ENCODE data around the gene ITGAD.

The ITGAD gene

GRCh38 chr16:31410082-31410481 lies 16.9 kb downstream of the ITGAD start:
- H3K4me1 ChIP-seq (ENCODE audit: control insufficient read depth, insufficient read depth, low read length) = no peaks in the 10 kb centered on the region
- ChIA-PET POLR2A (interaction anchor here (0.6 kb wide), 1 partner anchor 53 kb away, joined by 6 read pairs; no protein-coding TSS in a partner anchor), CTCF (interaction anchor here (0.6 kb wide), 1 partner anchor 112 kb away, joined by 4 read pairs; no protein-coding TSS in a partner anchor)
- no peaks in the 10 kb centered on the region for H3K9me3 ChIP-seq (ENCODE audit: control insufficient read depth, insufficient read depth, low read depth, low read length)
- no peaks in the 10 kb centered on the region for H3K36me3 ChIP-seq (ENCODE audit: control insufficient read depth in 2 of 2, insufficient read depth in 1 of 2, low read length in 2 of 2)
- H3K4me3 ChIP-seq (ENCODE audit: low read depth, low read length) = no peak overlapping the region
- H3K27ac ChIP-seq (ENCODE audit: extremely low read depth, low read depth, low read length) = no peak overlapping the region
- TF ChIP-seq ZNF211 (tag by site-specific recombination; IDR thresholded peaks at IDR 0.05; ENCODE audit: low read depth) (no peak), ZFP37 (tag by site-specific recombination; IDR thresholded peaks at IDR 0.05) (no peak), BCL11B (tag by site-specific recombination; IDR thresholded peaks at IDR 0.05; ENCODE audit: low read depth) (no peak), ZNF747 (tag by site-specific recombination; IDR thresholded peaks at IDR 0.05) (no peak), ZNF266 (tag by site-specific recombination; IDR thresholded peaks at IDR 0.05; ENCODE audit: low read depth) (no peak), KLF16 (tag by site-specific recombination; IDR thresholded peaks at IDR 0.05) (no peak), ZFP41 (tag by site-specific recombination; IDR thresholded peaks at IDR 0.05; ENCODE audit: borderline replicate concordance) (no peak), BCL11A (tag by site-specific recombination; IDR thresholded peaks at IDR 0.05; ENCODE audit: low read depth) (no peak)
- TF ChIP-seq, protein P1, sequence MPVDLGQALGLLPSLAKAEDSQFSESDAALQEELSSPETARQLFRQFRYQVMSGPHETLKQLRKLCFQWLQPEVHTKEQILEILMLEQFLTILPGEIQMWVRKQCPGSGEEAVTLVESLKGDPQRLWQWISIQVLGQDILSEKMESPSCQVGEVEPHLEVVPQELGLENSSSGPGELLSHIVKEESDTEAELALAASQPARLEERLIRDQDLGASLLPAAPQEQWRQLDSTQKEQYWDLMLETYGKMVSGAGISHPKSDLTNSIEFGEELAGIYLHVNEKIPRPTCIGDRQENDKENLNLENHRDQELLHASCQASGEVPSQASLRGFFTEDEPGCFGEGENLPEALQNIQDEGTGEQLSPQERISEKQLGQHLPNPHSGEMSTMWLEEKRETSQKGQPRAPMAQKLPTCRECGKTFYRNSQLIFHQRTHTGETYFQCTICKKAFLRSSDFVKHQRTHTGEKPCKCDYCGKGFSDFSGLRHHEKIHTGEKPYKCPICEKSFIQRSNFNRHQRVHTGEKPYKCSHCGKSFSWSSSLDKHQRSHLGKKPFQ (tag by site-specific recombination; IDR thresholded peaks at IDR 0.05) = no peak

DNA sequence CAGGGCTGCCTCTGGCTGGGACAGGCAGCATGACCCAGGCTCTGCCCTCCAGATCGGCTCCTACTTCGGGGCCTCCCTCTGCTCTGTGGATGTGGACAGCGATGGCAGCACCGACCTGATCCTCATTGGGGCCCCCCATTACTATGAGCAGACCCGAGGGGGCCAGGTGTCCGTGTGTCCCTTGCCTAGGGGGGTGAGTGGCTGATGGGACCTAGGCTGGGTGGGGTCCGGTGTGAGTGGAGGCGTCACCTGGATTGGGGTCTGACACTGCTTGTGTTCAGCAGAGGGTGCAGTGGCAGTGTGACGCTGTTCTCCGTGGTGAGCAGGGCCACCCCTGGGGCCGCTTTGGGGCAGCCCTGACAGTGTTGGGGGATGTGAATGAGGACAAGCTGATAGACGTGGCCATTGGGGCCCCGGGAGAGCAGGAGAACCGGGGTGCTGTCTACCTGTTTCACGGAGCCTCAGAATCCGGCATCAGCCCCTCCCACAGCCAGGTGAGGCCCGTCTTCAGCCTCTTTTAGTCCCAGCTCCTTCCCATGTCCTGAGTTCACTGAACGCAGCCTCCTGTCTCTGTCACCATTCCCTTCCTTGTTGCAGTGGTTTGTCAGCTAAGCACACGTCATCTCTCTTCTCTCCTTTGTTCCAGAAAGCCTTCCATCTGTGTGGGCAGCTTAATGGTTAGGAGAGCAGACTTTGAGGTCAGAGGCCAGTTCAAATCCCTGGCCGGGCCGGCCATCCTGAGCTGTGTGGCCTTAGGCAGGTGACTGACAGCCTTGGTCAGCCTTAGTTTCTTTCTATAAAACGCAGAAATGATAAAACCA lies 18.1 kb downstream of the ITGAD start:
- Histone ChIP-seq H3K36me3 (ENCODE audit: control insufficient read depth in 2 of 2, insufficient read depth in 1 of 2, low read length in 2 of 2) (no peaks in the 10 kb centered on the region), H3K4me3 (ENCODE audit: low read depth, low read length) (no peak overlapping the region), H3K27ac (ENCODE audit: extremely low read depth, low read depth, low read length) (no peak overlapping the region), H3K9me3 (ENCODE audit: control insufficient read depth, insufficient read depth, low read depth, low read length) (no peaks in the 10 kb centered on the region), H3K4me1 (ENCODE audit: control insufficient read depth, insufficient read depth, low read length) (no peaks in the 10 kb centered on the region)
- ChIA-PET POLR2A (no interaction called here), CTCF (interaction anchor here (0.8 kb wide), 1 partner anchor 28 kb away, joined by 3 read pairs; no protein-coding TSS in a partner anchor)
- TF ChIP-seq ZNF555 (tag by site-specific recombination; conservative IDR thresholded peaks at IDR 0.05) = no peak
- TF ChIP-seq ZNF585B (tag by site-specific recombination; IDR thresholded peaks at IDR 0.05) = no peak
- TF ChIP-seq ZNF776 (tag by site-specific recombination; IDR thresholded peaks at IDR 0.05; ENCODE audit: borderline replicate concordance) = no peak
- TF ChIP-seq ZNF404 (tag by site-specific recombination; IDR thresholded peaks at IDR 0.05) = no peak
- TF ChIP-seq ZNF549 (tag by site-specific recombination; IDR thresholded peaks at IDR 0.05) = no peak
- TF ChIP-seq GLI2 (tag by site-specific recombination; IDR thresholded peaks at IDR 0.05; ENCODE audit: borderline replicate concordance, low read depth) = no peak
- no peak for TF ChIP-seq ZNF24 (tag by site-specific recombination; IDR thresholded peaks at IDR 0.05)
- TF ChIP-seq, protein P2, sequence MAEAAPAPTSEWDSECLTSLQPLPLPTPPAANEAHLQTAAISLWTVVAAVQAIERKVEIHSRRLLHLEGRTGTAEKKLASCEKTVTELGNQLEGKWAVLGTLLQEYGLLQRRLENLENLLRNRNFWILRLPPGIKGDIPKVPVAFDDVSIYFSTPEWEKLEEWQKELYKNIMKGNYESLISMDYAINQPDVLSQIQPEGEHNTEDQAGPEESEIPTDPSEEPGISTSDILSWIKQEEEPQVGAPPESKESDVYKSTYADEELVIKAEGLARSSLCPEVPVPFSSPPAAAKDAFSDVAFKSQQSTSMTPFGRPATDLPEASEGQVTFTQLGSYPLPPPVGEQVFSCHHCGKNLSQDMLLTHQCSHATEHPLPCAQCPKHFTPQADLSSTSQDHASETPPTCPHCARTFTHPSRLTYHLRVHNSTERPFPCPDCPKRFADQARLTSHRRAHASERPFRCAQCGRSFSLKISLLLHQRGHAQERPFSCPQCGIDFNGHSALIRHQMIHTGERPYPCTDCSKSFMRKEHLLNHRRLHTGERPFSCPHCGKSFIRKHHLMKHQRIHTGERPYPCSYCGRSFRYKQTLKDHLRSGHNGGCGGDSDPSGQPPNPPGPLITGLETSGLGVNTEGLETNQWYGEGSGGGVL (tag by site-specific recombination; IDR thresholded peaks at IDR 0.05) = no peak
- no peak for TF ChIP-seq BCL11B (tag by site-specific recombination; IDR thresholded peaks at IDR 0.05; ENCODE audit: low read depth)

GRCh38 chr16:31412750-31413149 lies 19.6 kb downstream of the ITGAD start:
- Histone ChIP-seq H3K36me3 (ENCODE audit: control insufficient read depth in 2 of 2, insufficient read depth in 1 of 2, low read length in 2 of 2) (no peaks in the 10 kb centered on the region), H3K4me1 (ENCODE audit: control insufficient read depth, insufficient read depth, low read length) (no peaks in the 10 kb centered on the region), H3K9me3 (ENCODE audit: control insufficient read depth, insufficient read depth, low read depth, low read length) (no peaks in the 10 kb centered on the region), H3K4me3 (ENCODE audit: low read depth, low read length) (no peak overlapping the region), H3K27ac (ENCODE audit: extremely low read depth, low read depth, low read length) (no peak overlapping the region)
- POLR2A ChIA-PET = no interaction called here
- CTCF ChIA-PET = interaction anchor here (0.6 kb wide), 1 partner anchor 1374 kb away, joined by 4 read pairs; no protein-coding TSS in a partner anchor
- TF ChIP-seq ZNF585B (tag by site-specific recombination; IDR thresholded peaks at IDR 0.05) (no peak), ZFP41 (tag by site-specific recombination; IDR thresholded peaks at IDR 0.05; ENCODE audit: borderline replicate concordance) (no peak), SP7 (tag by site-specific recombination; IDR thresholded peaks at IDR 0.05) (no peak), ZNF10 (tag by site-specific recombination; IDR thresholded peaks at IDR 0.05) (no peak), ZNF302 (tag by site-specific recombination; IDR thresholded peaks at IDR 0.05; ENCODE audit: low read depth) (no peak), KLF7 (tag by site-specific recombination; IDR thresholded peaks at IDR 0.05; ENCODE audit: borderline replicate concordance) (no peak), ZBTB17 (tag by site-specific recombination; IDR thresholded peaks at IDR 0.05) (no peak), ZSCAN23 (tag by site-specific recombination; IDR thresholded peaks at IDR 0.05) (no peak), ZNF184 (tag by site-specific recombination; IDR thresholded peaks at IDR 0.05) (no peak), ZNF416 (tag by site-specific recombination; IDR thresholded peaks at IDR 0.05) (no peak)
- TF ChIP-seq, protein P3, sequence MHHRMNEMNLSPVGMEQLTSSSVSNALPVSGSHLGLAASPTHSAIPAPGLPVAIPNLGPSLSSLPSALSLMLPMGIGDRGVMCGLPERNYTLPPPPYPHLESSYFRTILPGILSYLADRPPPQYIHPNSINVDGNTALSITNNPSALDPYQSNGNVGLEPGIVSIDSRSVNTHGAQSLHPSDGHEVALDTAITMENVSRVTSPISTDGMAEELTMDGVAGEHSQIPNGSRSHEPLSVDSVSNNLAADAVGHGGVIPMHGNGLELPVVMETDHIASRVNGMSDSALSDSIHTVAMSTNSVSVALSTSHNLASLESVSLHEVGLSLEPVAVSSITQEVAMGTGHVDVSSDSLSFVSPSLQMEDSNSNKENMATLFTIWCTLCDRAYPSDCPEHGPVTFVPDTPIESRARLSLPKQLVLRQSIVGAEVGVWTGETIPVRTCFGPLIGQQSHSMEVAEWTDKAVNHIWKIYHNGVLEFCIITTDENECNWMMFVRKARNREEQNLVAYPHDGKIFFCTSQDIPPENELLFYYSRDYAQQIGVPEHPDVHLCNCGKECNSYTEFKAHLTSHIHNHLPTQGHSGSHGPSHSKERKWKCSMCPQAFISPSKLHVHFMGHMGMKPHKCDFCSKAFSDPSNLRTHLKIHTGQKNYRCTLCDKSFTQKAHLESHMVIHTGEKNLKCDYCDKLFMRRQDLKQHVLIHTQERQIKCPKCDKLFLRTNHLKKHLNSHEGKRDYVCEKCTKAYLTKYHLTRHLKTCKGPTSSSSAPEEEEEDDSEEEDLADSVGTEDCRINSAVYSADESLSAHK (tag by site-specific recombination; IDR thresholded peaks at IDR 0.05) = no peak
